Activated CD4-positive, alpha-beta T cell treated with anti-CD3 and anti-CD28 coated beads, Interleukin-2, amount 50 U/mL, for 16 hours (primary cell): Measurements from ENCODE around the gene ZNF236.
"Not testable (repeated sequence)": the region's sequence is repeated elsewhere in the genome, so short reads cannot be mapped to it uniquely, and the experiment has no call there.

Experiments
- DNase-seq: peaks from one replicate; pipeline ENCODE4 v3.0.0-alpha.2; 2020

The ZNF236 gene

GRCh38 chr18:77012806-77013541 is 190.6 kb downstream of the ZNF236 start:
- DNase-seq, result no peak

- no peak for DNase-seq
These were observed 191.6 kb downstream of the ZNF236 start for GRCh38 chr18:77013811-77014521.

- DNase-seq, result no peak
These were observed 192.2 kb downstream of the ZNF236 start for GRCh38 chr18:77014538-77014937.

- no peak for DNase-seq
These were observed 192.8 kb downstream of the ZNF236 start for GRCh38 chr18:77015169-77015568.

DNA sequence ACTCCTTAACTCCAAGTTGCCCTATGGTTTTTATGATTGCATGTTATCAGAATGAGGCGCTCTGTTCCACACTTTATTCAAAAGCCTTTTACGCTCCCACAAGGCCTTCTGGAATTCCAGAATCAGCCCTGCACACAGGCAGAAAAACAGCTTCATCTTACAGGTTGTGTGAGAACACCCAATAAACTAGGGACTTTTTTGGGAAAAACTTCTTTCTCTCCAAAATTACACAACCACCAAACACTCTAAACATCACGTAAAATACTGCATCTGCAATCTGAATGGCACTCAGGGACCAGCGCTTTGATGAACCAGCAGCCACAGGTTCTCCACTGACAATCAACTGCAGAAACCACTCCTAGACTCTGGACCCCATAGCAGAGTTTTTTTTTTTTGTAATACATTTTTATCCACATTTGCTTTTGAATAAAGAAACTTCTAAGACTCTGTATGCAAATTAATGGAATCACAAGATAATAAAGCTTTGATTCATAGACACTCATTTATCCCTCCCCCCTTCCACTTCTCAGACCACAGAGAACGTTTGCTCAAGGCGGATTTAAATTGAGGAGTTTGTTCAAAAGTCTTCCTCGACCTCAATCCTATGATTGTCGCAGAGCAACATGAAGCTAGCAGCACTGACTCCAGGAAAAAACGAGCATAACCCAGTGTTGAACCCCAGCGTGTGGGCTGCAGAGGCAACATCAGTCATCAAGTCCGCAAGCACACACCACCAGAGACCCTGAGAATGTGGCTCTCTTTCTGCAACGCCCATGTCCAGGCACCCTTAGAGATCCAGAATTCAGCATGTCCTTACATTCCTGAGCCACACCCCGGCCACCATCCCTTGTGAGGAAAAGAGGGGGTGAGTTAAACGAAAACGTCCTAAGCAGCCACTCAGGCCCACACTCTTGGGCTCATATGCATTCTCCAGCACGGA is 193.7 kb downstream of the ZNF236 start:
- DNase-seq, result no peak

- no peak for DNase-seq
These were observed 194.6 kb downstream of the ZNF236 start for GRCh38 chr18:77016936-77017335.

DNA sequence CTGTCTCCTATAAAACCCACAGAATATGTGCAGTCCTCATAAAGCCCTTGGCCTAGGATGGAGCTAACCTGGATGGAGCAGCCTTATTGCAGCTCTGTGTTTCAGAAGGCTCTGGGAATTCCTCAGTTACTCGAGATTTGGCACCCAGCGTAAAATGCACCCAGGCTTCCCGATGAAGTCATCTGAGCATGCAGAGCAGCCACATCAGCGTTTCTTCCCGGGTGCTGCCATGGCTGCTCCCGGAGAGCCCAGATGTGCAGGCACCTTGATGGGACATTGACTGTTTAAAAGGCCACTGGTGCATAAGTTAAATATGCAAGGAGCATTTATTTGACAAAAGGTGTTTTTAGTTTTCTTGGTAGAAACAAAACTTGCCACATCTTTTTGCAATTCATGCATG is 195.0 kb downstream of the ZNF236 start:
- no peak for DNase-seq

DNA sequence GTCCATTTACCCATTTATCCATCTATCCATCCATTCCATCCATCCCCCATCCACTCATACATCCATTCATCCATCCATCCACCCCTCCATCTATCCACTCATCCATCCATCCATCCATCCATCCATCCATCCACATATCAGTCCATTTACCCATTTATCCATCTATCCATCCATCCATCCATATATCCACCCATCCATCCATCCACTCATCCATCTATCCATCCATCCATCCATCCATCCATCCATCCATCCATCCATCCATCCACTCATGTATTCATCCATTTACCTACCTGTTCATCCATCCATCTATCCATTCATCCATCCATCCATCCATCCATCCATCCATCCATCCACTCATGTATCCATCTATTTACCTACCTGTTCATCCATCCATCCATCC is 196.3 kb downstream of the ZNF236 start:
- not testable (repeated sequence) for DNase-seq

DNA sequence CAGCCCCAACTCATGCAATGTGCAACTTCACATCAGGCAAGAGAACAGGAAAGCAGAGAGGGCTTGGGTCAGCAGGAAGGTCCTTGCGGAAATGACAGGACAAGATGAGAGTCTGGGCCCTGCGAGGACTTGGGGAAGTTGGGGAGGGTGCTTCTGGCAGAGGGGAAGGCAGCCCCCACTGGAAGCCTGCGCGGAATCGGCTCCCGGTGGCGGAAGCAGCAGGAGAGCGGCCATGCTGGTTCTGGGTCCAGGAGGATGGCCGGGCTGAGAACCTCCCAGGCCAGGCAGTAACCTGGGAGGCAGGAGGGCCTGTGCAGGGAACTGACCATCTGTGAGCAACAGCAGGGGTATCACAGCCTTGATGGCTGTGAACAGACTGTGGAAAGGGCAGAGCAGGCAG is 197.3 kb downstream of the ZNF236 start:
- no peak for DNase-seq
